ENCODE data around the gene ICA1. TPM values are rescaled to one million over a fixed set of nuclear protein-coding genes. Genes with fewer than 3 reads are reported as not detected.

ICA1 gene
- total RNA-seq, 1 experiment from 2014 or later = 31.5 TPM

GRCh38 chr7:8085420-8085819 lies 176.5 kb downstream of the ICA1 start:
- BruUV-seq (replicated peaks) = no TSS peak
- no peaks in the 10 kb centered on the region for H3K27me3 Mint-ChIP-seq (ENCODE audit: insufficient read depth, unreplicated experiment)
- TF ChIP-seq CTCF (IDR thresholded peaks at IDR 0.05; ENCODE audit: unreplicated experiment) = no peak
- intact Hi-C loops (cut with micrococcal nuclease) = no loop called here
- no peaks in the 10 kb centered on the region for H3K4me1 Mint-ChIP-seq (ENCODE audit: insufficient read depth, unreplicated experiment)
- DNase-seq (ENCODE audit: unreplicated experiment) = no peak
- POLR2A ChIA-PET = interaction anchor here (1.2 kb wide), 1 partner anchor 21 kb away, joined by 6 read pairs; no protein-coding TSS in a partner anchor
- CTCF ChIA-PET = interaction anchor here (0.6 kb wide), 1 partner anchor 422 kb away, joined by 3 read pairs; no protein-coding TSS in a partner anchor
- no peaks in the 10 kb centered on the region for H3K9me3 Mint-ChIP-seq (ENCODE audit: unreplicated experiment)
- H3K36me3 Mint-ChIP-seq (ENCODE audit: insufficient read depth, unreplicated experiment) = peaks cover 8% of the 10 kb centered on the region
- H3K27ac Mint-ChIP-seq (ENCODE audit: low read depth, unreplicated experiment) = no peak overlapping the region
- no peak overlapping the region for H3K4me3 Mint-ChIP-seq (ENCODE audit: unreplicated experiment)

DNA sequence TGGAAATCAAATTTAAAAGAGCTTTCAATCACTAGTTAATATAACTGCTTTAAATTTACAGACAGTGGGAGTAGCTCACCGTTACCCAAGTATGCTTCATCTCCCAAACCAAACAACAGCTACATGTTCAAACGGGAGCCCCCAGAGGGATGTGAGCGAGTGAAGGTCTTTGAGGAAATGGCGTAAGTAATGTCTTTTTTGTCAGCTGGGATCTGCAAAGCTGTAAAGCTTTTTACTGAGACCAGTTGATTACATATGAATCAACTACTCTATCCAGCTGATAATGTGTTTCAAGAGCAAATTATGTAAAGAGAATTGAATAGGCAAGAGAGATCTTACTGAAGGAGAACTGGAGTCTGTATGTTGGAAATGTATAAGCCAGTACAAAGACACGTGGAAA lies 177.1 kb downstream of the ICA1 start:
- no peak for TF ChIP-seq CTCF (IDR thresholded peaks at IDR 0.05; ENCODE audit: unreplicated experiment)
- no peak overlapping the region for H3K27ac Mint-ChIP-seq (ENCODE audit: low read depth, unreplicated experiment)
- H3K9me3 Mint-ChIP-seq (ENCODE audit: unreplicated experiment) = no peaks in the 10 kb centered on the region
- DNase-seq (ENCODE audit: unreplicated experiment) = no peak
- H3K4me3 Mint-ChIP-seq (ENCODE audit: unreplicated experiment) = no peak overlapping the region
- BruUV-seq (replicated peaks) = no TSS peak
- peaks cover 8% of the 10 kb centered on the region for H3K36me3 Mint-ChIP-seq (ENCODE audit: insufficient read depth, unreplicated experiment)
- no peaks in the 10 kb centered on the region for H3K4me1 Mint-ChIP-seq (ENCODE audit: insufficient read depth, unreplicated experiment)
- intact Hi-C loops (cut with micrococcal nuclease) = no loop called here
- POLR2A ChIA-PET = interaction anchor here (1.2 kb wide), 1 partner anchor 20 kb away, joined by 6 read pairs; no protein-coding TSS in a partner anchor
- no peaks in the 10 kb centered on the region for H3K27me3 Mint-ChIP-seq (ENCODE audit: insufficient read depth, unreplicated experiment)
- CTCF ChIA-PET = interaction anchor here (0.6 kb wide), 2 partner anchors 210 to 421 kb away, joined by 3 read pairs; no protein-coding TSS in a partner anchor

GRCh38 chr7:8082762-8083161 lies 179.2 kb downstream of the ICA1 start:
- Mint-ChIP-seq H3K36me3 (ENCODE audit: insufficient read depth, unreplicated experiment) (peaks cover 8% of the 10 kb centered on the region), H3K27me3 (ENCODE audit: insufficient read depth, unreplicated experiment) (no peaks in the 10 kb centered on the region), H3K4me1 (ENCODE audit: insufficient read depth, unreplicated experiment) (no peaks in the 10 kb centered on the region), H3K27ac (ENCODE audit: low read depth, unreplicated experiment) (no peak overlapping the region), H3K4me3 (ENCODE audit: unreplicated experiment) (no peak overlapping the region), H3K9me3 (ENCODE audit: unreplicated experiment) (no peaks in the 10 kb centered on the region)
- BruUV-seq (replicated peaks) = no TSS peak
- CTCF ChIA-PET = no interaction called here
- intact Hi-C loops (cut with micrococcal nuclease) = no loop called here
- DNase-seq (ENCODE audit: unreplicated experiment) = no peak
- TF ChIP-seq CTCF (IDR thresholded peaks at IDR 0.05; ENCODE audit: unreplicated experiment) = no peak
- POLR2A ChIA-PET = no interaction called here

- H3K36me3 Mint-ChIP-seq (ENCODE audit: insufficient read depth, unreplicated experiment) = no peaks in the 10 kb centered on the region
- CTCF ChIA-PET = no interaction called here
- no TSS peak for BruUV-seq (replicated peaks)
These were observed 183.5 kb downstream of the ICA1 start for GRCh38 chr7:8078418-8078817.

More at GRCh38 chr7:8078418-8078817, 183.5 kb downstream of the ICA1 start:
- no peak for DNase-seq (ENCODE audit: unreplicated experiment)
- POLR2A ChIA-PET = no interaction called here
- intact Hi-C loops (cut with micrococcal nuclease) = no loop called here
- Mint-ChIP-seq H3K4me3 (ENCODE audit: unreplicated experiment) (no peak overlapping the region), H3K27ac (ENCODE audit: low read depth, unreplicated experiment) (no peak overlapping the region), H3K4me1 (ENCODE audit: insufficient read depth, unreplicated experiment) (no peaks in the 10 kb centered on the region), H3K27me3 (ENCODE audit: insufficient read depth, unreplicated experiment) (no peaks in the 10 kb centered on the region), H3K9me3 (ENCODE audit: unreplicated experiment) (no peaks in the 10 kb centered on the region)
- no peak for TF ChIP-seq CTCF (IDR thresholded peaks at IDR 0.05; ENCODE audit: unreplicated experiment)

All from MCF 10A (cell line).